Activated CD8-positive, alpha-beta memory T cell treated with anti-CD3 and anti-CD28 coated beads, Interleukin-2, amount 50 U/mL, for 1 hour (primary cell): ENCODE results near the gene MEGF11.

Experiments used
- DNase-seq: peaks from one replicate; pipeline ENCODE4 v3.0.0-alpha.2; 2020; ENCODE audit errors: extremely low read depth

The MEGF11 gene

GRCh38 chr15:66144978-66145725, 108.4 kb downstream of the MEGF11 start:
- no peak for DNase-seq

GRCh38 chr15:66142285-66142684, 111.3 kb downstream of the MEGF11 start:
- no peak for DNase-seq

- no peak for DNase-seq
These were observed 113.9 kb downstream of the MEGF11 start for GRCh38 chr15:66139591-66140207.

GRCh38 chr15:66138892-66139590, 114.5 kb downstream of the MEGF11 start:
- DNase-seq: no peak

DNA sequence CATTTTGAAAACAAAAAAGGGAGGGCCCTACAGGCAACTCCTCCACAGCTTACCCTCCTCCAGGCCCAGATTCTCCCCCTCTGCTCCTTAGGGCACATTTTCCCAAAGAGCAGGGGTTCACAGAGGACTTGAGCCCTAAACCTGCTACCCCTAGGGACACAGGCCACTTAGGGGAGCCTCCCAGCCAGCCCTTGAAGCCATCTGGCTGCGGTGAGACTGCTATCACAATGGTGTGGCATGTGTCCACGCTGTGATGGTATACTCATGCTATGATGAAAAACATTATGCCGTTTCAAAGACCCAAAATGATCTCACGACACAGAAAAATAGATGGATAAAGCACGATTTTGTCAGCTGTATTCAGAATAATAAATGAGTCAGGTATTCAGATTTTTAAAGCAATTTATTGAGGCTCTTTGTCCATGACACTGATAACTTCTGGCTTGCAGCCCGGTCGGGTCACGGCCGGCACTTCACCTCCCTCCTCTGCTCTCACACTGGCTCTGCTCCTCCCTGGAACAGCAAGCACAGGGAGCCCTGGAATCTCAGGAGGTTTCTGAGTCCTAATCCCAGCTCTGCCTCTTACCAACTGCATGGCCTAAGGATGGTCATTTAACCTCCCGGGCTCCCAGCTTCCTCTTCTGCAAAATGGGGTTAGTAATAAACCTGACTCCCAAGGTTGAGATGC, 115.3 kb downstream of the MEGF11 start:
- DNase-seq: no peak

DNA sequence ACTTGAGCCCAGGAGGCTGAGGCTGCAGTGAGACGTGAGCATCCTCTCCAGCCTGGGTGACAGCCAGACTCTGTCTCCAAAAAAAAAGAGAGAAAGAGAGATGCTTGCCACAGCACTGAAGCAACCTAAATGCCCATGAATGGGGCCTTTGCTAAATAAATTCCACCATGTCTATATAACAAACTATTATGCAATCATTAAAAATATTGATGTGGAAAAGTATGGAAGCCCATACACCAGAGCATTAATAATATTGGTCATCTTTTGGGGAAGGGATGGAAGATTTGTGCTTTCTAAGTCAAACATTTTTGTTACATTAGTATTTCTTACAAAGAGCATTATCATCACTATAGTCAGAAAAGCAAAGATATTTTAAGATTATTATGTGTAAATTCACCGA, 116.6 kb downstream of the MEGF11 start:
- no peak for DNase-seq

- no peak for DNase-seq
These were observed 117.9 kb downstream of the MEGF11 start for GRCh38 chr15:66135664-66136063.

DNA sequence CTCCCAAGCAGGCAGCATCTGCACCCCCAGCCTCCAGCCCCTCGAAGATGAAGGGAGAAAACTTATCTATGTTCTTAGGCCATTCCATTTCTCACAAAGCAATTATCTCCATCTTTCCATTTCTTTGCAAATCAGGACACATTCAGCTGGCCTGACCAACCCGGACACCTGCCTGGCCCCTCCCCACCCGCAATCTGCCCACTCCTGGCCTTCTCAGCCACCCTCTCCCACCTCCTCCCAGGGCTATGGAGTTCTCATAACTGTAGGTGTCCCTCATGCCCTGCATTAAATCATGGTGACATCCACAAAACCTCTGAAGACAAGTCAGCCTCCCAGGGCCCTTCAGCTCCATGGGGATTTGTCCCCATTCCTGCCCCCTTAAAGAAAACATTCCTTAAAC, 119.3 kb downstream of the MEGF11 start:
- no peak for DNase-seq

DNA sequence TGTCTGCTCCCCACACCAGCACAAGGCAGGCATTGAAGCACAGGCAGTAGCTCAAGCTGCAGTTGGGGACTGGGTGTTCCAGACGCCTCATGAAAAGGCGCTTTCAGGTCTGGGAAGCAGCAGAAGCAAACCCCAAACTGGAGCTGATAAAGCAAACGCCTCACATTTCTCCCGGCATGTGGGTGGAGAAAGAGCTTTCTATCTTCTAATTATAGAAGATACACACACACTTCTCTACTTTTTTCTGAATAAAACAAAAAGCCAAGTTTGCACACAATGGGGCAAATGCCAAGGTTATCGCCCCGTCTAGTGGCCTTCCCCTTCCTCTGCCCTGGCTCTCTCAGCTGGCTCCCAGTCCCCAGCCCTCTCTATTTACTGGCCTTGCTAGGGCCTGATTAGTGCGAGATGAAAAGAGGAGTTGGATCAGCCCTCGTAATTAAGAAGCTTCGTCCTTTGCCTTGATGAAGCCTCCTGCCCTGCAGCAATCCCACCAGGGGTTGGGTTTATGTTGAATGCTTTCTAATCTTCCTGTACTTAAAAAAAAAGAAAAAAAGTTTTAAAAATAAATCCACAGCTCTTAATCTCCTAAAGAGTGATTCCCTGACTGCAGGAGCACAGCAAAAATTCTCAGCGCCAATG, 120.2 kb downstream of the MEGF11 start:
- no peak for DNase-seq

GRCh38 chr15:66132251-66132816, 121.2 kb downstream of the MEGF11 start:
- no peak for DNase-seq

GRCh38 chr15:66131831-66132230, 121.7 kb downstream of the MEGF11 start:
- no peak for DNase-seq

GRCh38 chr15:66131200-66131599, 122.3 kb downstream of the MEGF11 start:
- no peak for DNase-seq

DNA sequence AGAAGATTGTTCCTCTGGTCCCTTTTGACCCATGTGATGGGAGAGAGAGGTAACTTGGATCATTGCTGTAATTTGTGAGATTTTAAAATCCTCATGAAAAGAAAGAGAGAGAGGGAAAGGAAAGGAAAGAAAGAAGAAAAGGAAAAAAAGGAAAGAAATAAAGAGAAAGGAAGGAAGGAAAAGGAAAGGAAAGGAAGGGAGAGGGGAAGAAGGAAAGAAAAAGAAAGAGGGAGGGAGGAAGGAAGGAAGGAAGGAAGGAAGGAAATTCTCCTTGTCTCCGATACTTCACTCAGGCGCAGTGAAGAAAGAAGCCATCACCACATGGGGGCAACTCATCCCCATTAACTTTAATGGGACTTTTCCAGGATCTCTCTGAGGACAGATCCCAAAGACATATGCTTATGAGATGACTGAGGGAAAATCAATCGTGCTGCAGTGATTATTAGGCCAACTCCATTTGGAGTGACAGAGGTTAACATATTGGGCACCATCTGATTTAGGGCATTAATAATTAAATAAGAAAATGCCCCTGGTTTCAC, 123.0 kb downstream of the MEGF11 start:
- DNase-seq: no peak

DNA sequence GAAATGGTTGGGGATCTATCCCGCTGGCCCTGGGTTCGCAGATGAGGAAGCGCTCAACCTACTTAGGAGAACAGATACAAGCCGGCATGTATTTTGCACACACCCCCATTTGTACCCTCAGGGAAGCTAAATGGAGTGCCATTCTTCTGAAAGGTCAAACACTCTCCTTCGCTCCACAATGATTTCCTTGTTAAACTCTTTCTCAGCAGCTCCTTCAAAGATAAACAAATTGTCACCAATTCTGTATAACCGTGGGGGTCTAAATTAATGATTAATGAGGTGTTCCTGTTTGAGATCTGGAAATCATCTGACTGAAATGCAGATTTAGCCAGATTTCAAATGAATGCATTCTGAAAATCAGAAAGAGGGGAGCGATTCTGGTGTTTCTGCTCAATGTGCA, 124.0 kb downstream of the MEGF11 start:
- no peak for DNase-seq

DNA sequence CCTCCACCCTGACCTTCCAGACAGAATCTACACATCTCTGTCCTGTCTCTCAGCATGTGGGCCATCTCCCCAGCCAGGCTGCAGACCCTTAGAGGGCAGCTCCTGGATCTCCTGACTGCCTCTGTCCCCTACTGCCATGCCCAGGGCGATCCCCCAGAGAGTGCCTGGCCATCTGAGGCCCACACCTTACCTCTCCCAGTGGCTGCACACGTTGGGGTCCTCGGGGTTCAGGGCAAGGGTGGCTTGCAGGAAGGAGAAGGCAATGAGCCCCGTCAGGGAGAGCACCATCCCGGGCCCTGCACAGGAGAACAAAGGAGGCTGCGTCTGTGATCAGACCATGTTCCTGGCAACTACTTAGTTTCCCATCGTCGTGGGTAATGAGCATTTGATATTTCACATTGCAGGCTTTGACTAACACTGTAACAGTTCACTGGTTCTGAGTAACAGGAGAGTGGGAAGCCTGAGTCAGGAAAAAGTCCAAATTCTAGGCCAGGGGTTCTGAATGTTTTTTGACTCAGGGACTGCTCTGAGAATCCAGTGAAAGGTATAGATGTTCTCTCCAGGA, 125.4 kb downstream of the MEGF11 start:
- no peak for DNase-seq

- no peak for DNase-seq
These were observed 127.1 kb downstream of the MEGF11 start for GRCh38 chr15:66126456-66126855.

DNA sequence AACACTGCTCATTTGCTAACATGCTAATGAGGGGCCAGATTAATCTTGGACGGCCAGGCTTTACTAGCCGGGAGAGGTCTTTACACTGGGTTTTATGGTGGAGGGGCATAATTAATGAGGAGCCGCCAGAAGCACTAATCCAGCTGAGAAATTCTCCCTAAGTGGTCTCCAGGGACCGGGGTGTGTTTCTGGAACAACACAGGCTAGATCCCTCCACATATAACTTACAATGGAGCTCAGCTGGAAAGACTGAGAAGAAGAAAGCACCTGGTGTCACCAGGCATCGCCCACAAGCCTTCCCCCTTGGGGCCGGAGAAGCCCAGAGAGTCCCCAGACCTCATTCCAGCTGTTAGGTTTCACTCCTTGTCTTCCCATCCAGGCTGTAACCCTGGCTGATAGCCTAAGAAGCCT, 127.5 kb downstream of the MEGF11 start:
- DNase-seq: no peak

DNA sequence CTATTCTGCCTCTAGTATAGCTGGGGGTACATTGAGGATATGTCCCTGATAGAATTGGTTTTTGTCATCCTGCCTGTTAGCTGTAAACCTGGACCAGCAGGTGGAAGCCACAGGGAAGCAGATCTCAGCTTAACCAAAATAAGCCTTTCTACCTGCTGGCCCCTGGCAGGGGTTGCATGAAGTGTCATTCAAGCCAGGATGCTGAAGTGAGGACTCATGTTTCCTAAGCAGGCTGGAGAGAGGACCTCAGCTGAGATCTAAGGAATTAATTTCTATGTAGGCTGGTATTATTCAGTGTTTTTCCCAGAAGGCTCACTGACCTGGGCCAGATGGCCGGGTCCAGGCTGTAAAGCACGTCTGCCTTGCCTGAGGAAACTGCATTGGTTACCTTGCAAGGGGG, 128.9 kb downstream of the MEGF11 start:
- no peak for DNase-seq

GRCh38 chr15:66123799-66124198, 129.8 kb downstream of the MEGF11 start:
- no peak for DNase-seq

DNA sequence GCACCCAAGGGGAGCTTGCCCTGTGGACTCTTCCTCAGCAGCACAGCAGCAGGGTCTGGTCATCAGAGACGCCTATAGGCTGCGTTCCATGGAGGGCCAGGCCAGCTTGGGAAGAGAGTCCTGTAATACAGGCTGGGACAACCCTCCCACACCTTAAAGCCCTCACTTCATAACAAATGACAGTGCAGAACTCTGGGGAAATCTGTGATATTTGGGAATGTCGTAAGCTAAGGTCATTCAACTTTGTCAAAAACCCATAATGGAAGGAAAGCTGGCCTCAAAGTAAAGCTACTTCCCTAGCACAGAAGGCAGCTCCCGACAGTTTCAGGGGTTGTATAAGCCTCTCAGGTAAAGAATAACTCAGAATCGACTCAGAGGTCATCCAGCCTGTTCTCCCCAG, 133.1 kb downstream of the MEGF11 start:
- DNase-seq: no peak

DNA sequence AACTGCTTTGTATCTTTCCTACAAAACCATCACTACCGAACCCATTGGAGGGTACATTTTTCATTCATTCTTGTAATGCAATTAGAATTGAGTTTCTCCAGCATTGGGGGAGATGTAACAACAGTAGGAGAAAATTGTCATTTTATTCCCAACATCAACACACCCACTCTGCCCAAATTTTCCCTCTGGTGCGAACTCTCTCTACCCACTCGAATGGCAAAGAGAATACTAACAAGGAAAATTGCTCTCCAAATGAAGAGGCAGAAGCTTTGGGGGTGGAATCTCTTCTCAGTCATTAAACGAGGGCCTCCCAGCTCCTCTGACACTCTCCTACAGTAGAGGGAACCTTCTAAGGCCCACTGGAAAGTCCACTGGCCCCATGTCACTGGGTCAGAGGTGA, 135.7 kb downstream of the MEGF11 start:
- DNase-seq: no peak
